ENCODE measurements around the gene ZFPL1. TPM values are rescaled to one million over a fixed set of nuclear protein-coding genes. Genes with fewer than 3 reads are reported as not detected.
A peak's percentile ranks its signal among the peaks of the same experiment; 100 is the strongest.

The ZFPL1 gene
- total and polyA plus RNA-seq, 9 of the 15 experiments (the other 6 are each of a cell fraction or from before 2014, with no cell fraction given), result 3.7 to 37.5 (median 22.7) TPM

- TF ChIP-seq TAF7 (tag; IDR thresholded peaks at IDR 0.05) (0 out of 2 replicates have a peak, but pooled peaks have one; percentile 10), TBL1XR1 (IDR thresholded peaks at IDR 0.05; ENCODE audit: low read length in 2 of 2) (peak in 1 of 2 experiments; percentile 79; a peak in 2 of 4 replicates), GABPB1 (CRISPR knock-in tag; IDR thresholded peaks at IDR 0.05) (peak; percentile 99), ATF7 (IDR thresholded peaks at IDR 0.05) (peak; percentile 95), POLR3G (IDR thresholded peaks at IDR 0.05; ENCODE audit: extremely low read depth, insufficient read length, insufficient replicate concordance) (no peak), ZNF592 (IDR thresholded peaks at IDR 0.05) (no peak), KAT2B (IDR thresholded peaks at IDR 0.05; ENCODE audit: low read depth, low read length) (no peak), PML (IDR thresholded peaks at IDR 0.05; ENCODE audit: low read length) (peak; percentile 70), KDM5B (IDR thresholded peaks at IDR 0.05; ENCODE audit: insufficient replicate concordance, low read depth, low read length) (peak; percentile 75), TAL1 (IDR thresholded peaks at IDR 0.05) (no peak), MAX (CRISPR knock-in tag; IDR thresholded peaks at IDR 0.05) (peak; percentile 80), CCNT2 (IDR thresholded peaks at IDR 0.05; ENCODE audit: borderline replicate concordance, extremely low read depth, insufficient read length, low read depth, low read length) (peak; percentile 76), ZFX (CRISPR knock-in tag; IDR thresholded peaks at IDR 0.05) (peak; percentile 83)
- TF ChIP-seq, protein P1, sequence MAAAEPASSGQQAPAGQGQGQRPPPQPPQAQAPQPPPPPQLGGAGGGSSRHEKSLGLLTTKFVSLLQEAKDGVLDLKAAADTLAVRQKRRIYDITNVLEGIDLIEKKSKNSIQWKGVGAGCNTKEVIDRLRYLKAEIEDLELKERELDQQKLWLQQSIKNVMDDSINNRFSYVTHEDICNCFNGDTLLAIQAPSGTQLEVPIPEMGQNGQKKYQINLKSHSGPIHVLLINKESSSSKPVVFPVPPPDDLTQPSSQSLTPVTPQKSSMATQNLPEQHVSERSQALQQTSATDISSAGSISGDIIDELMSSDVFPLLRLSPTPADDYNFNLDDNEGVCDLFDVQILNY (CRISPR knock-in tag; IDR thresholded peaks at IDR 0.05), result peak; percentile 91
- TF ChIP-seq, protein P2, sequence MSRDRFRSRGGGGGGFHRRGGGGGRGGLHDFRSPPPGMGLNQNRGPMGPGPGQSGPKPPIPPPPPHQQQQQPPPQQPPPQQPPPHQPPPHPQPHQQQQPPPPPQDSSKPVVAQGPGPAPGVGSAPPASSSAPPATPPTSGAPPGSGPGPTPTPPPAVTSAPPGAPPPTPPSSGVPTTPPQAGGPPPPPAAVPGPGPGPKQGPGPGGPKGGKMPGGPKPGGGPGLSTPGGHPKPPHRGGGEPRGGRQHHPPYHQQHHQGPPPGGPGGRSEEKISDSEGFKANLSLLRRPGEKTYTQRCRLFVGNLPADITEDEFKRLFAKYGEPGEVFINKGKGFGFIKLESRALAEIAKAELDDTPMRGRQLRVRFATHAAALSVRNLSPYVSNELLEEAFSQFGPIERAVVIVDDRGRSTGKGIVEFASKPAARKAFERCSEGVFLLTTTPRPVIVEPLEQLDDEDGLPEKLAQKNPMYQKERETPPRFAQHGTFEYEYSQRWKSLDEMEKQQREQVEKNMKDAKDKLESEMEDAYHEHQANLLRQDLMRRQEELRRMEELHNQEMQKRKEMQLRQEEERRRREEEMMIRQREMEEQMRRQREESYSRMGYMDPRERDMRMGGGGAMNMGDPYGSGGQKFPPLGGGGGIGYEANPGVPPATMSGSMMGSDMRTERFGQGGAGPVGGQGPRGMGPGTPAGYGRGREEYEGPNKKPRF (IDR thresholded peaks at IDR 0.05; ENCODE audit: low read depth, low read length), result no peak
Observed at GRCh38 chr11:65083834-65084597, at the start of gene ZFPL1, which contains the start of gene CDCA5 (continued).

Measured in K562 (cell line).